Activated naive CD8-positive, alpha-beta T cell treated with anti-CD3 and anti-CD28 coated beads, Interleukin-2, amount 10 ng/mL, durations not matched to agents 7 days and 5 days (primary cell): ENCODE results near the gene SZRD1. TPM values are rescaled to one million over a fixed set of nuclear protein-coding genes. Genes with fewer than 3 reads are reported as not detected.
"Not testable (repeated sequence)": the region's sequence is repeated elsewhere in the genome, so short reads cannot be mapped to it uniquely, and the experiment has no call there.

Experiments used
- ATAC-seq: fragments of 150-1000 bp; cut with Tn5 transposase; one replicate; pipeline ENCODE4 v1.10.0; 2021; ENCODE audit warnings: low read depth, moderate library complexity
- POLR2A ChIA-PET: fragments of 350-600 bp; sonication (Branson Sonifier 250); formaldehyde crosslinking; loops from one replicate; lab custom pipeline; 2021; ENCODE audit warnings: antibody characterized with exemption; lab: Charles Lee
- DNase-seq: peaks from one replicate; pipeline ENCODE4 v3.0.0; 2021
- H3K27ac Mint-ChIP-seq: one replicate; pipeline ENCODE4 v1.8.0; 2022; ENCODE audit warnings: mild to moderate bottlenecking, mixed read lengths
- H3K27me3 Mint-ChIP-seq: one replicate; pipeline ENCODE4 v1.8.0; 2022; ENCODE audit warnings: mild to moderate bottlenecking, moderate library complexity, mixed read lengths
- H3K36me3 Mint-ChIP-seq: one replicate; pipeline ENCODE4 v1.8.0; 2021; ENCODE audit warnings: mild to moderate bottlenecking, mixed read lengths
- H3K4me1 Mint-ChIP-seq: one replicate; pipeline ENCODE4 v1.8.0; 2021; ENCODE audit warnings: mixed read lengths
- H3K4me3 Mint-ChIP-seq: one replicate; pipeline ENCODE4 v1.8.0; 2022; ENCODE audit warnings: mild to moderate bottlenecking, moderate library complexity, mixed read lengths
- H3K9me3 Mint-ChIP-seq: one replicate; pipeline ENCODE4 v1.8.0; 2021; ENCODE audit warnings: mixed read lengths
- total RNA-seq, 2 experiments: library from RNA; stranded (reverse); gene quantifications; one replicate each; pipeline ENCODE4 v1.2.3, GENCODE V29; 2021

SZRD1 gene, protein sequence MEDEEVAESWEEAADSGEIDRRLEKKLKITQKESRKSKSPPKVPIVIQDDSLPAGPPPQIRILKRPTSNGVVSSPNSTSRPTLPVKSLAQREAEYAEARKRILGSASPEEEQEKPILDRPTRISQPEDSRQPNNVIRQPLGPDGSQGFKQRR
- 100 to 1,000 TPM; 126 to 147 TPM for total RNA-seq

DNA sequence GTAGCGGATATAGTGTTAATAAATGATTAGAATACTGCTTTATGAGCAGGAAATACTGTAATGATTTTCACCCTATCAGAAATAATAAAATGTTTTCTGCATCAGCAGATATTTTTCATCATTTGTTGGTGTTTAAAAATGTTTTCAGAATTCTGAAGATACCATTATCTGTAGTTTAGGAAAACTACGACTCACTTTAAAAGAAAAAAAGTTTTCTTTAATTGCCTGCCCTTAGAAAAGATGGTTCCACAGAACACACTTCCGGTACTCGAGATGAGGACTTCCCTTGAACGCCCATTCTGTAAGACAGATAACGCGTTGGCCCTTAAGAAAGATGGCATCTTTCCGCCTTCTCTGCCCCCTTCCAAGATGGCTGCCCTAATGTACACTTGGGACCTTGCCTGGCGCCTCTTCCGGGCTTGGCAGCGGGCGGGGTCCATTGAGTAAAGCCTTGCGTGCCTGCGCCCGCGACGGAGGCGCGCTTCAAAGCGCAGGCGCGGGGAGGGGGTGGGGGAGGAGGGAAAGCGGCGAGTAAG, at the start of gene SZRD1:
Gene SZRD1 (plus strand): TSS at position 521 of the 536 bp plus-strand sequence. CDS start 16 bp downstream, outside the sequence.
- peak within 1 kb of the TSS; percentile 97 for H3K4me3 Mint-ChIP-seq
- H3K27me3 Mint-ChIP-seq = no peaks in the 10 kb centered on the region
- POLR2A ChIA-PET = interaction anchor here (1.2 to 4.1 kb wide), 8 partner anchors 10 to 78 kb away, joined by 3 to 20 read pairs (median 12); partner anchors contain the start of genes FBXO42 and NECAP2
- ATAC-seq (peak; percentile 90), DNase-seq (peak; percentile 91)
- H3K27ac Mint-ChIP-seq = peak within 1 kb of the TSS; percentile 100
- H3K36me3 Mint-ChIP-seq = peaks cover 9% of the 10 kb centered on the region
- peaks cover 30% of the 10 kb centered on the region for H3K4me1 Mint-ChIP-seq
- H3K9me3 Mint-ChIP-seq = no peaks in the 10 kb centered on the region

DNA sequence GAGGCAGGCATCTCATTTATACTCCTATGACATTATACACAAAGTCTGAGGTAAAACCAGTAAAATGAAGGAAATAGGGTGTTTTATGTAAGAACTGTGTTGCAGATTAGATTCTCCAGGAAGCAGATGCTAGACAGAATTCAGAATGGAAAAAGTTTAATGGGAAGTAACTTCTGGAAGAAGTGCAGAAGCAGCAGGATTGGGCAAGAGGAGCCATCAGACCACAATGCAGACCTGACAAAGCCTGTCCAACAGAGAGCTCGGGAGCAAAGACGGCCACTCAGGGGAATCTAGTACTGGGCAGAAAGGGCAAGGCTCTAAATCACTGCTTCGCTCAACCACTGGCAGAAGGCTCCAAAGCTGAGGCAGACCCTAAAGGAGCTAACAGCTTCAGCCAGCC, 48.5 kb upstream of the SZRD1 start:
- no peak overlapping the region for H3K4me3 Mint-ChIP-seq
- H3K4me1 Mint-ChIP-seq = peaks cover 6% of the 10 kb centered on the region
- peaks cover 6% of the 10 kb centered on the region for H3K36me3 Mint-ChIP-seq
- ATAC-seq (no peak), DNase-seq (no peak)
- no peak overlapping the region for H3K27ac Mint-ChIP-seq
- POLR2A ChIA-PET = no interaction called here
- H3K27me3 Mint-ChIP-seq = no peaks in the 10 kb centered on the region
- no peaks in the 10 kb centered on the region for H3K9me3 Mint-ChIP-seq

DNA sequence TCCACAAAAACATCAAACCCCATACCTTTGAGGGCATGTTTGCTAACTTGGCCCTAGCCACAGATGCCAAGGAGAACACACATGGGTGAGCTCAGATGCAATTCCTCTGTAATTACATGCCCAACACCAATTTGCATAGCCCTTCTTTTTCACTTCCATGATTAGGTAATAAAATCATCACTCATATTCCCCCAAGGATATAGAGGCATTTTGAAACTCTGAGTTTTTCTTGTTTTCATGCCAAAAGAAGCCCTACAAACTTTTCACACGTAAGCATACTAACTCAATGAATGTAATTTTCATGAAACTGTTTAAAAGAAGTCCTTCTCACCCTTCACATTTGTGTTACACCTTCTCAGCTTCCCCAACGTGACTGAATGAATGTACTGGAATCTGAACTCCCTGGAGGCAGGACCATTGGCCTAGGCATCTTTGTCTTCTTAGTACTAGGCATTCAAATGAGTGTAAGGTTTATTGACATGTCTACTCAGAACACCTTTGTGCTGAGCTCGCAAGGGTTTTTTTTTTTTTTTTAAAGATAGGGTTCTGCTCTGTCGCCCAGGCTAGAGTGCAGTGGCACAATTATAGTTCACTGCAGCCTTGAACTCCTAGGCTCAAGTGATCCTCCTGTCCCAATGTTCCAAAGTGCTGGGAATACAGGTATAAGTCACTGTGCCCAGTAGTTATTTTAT, 45.7 kb upstream of the SZRD1 start:
- peak overlapping the region; percentile 49 for H3K27ac Mint-ChIP-seq

DNA sequence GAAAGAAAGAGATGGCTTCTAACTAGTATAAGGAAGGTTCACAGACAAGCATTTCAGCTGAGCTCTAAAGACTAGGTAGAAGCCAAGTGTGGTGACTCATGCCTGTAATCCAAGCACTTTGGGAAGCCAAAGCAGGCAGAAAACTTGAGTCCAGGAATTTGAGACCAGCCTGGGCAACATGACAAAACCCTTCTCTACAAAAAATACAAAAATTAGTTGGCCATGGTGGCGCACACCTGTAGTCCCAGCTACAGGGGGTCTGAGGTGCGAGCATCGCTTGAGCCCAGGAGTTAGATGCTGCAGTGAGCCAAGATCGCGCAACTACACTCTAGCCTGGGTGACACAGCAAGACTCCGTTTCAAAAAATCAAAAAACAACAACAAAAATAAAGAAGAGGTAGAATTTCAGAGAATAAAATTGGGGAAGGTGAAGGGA, 42.6 kb upstream of the SZRD1 start:
- POLR2A ChIA-PET = no interaction called here
- H3K36me3 Mint-ChIP-seq = peaks cover 15% of the 10 kb centered on the region
- no peak overlapping the region for H3K4me3 Mint-ChIP-seq
- DNase-seq = no peak
- H3K9me3 Mint-ChIP-seq = no peaks in the 10 kb centered on the region
- peaks cover 4% of the 10 kb centered on the region for H3K4me1 Mint-ChIP-seq
- no peak for ATAC-seq
- H3K27ac Mint-ChIP-seq = no peak overlapping the region
- H3K27me3 Mint-ChIP-seq = no peaks in the 10 kb centered on the region

More for the DNA sequence above, 45.7 kb upstream of the SZRD1 start:
- peaks cover 5% of the 10 kb centered on the region for H3K36me3 Mint-ChIP-seq
- H3K9me3 Mint-ChIP-seq = no peaks in the 10 kb centered on the region
- peaks cover 7% of the 10 kb centered on the region for H3K4me1 Mint-ChIP-seq
- POLR2A ChIA-PET = no interaction called here
- DNase-seq (no peak), ATAC-seq (no peak)
- H3K4me3 Mint-ChIP-seq = no peak overlapping the region
- H3K27me3 Mint-ChIP-seq = no peaks in the 10 kb centered on the region

DNA sequence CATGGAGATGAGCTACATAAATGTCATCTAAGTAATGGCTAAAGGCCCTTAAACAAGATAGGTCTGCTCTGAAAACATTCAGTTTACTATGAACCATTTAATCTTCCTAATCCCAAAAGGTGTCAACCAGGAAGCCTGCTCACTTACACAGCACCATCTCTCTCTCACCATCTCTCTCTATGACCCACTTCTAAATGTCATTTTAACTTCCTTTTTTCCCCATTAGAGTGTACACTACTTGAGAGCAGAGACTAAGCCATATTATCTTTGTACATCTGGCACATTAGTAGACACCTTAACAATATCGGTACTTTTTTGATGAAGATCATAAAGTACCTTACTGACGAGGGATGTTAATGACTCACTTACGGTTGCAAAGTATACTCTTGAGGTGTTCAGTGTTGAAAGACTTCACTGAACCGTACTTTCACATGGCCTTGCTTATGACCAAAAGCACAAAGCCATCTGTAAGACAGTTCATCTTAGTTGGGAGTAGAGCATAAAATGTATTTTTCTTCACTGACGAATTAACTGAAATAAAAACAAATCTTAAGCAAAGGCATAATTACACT, 40.1 kb upstream of the SZRD1 start:
- Mint-ChIP-seq H3K27me3 (no peaks in the 10 kb centered on the region), H3K36me3 (peaks cover 17% of the 10 kb centered on the region), H3K27ac (no peak overlapping the region), H3K4me1 (peaks cover 1% of the 10 kb centered on the region), H3K4me3 (no peak overlapping the region), H3K9me3 (no peaks in the 10 kb centered on the region)
- ATAC-seq (no peak), DNase-seq (no peak)
- POLR2A ChIA-PET = no interaction called here

DNA sequence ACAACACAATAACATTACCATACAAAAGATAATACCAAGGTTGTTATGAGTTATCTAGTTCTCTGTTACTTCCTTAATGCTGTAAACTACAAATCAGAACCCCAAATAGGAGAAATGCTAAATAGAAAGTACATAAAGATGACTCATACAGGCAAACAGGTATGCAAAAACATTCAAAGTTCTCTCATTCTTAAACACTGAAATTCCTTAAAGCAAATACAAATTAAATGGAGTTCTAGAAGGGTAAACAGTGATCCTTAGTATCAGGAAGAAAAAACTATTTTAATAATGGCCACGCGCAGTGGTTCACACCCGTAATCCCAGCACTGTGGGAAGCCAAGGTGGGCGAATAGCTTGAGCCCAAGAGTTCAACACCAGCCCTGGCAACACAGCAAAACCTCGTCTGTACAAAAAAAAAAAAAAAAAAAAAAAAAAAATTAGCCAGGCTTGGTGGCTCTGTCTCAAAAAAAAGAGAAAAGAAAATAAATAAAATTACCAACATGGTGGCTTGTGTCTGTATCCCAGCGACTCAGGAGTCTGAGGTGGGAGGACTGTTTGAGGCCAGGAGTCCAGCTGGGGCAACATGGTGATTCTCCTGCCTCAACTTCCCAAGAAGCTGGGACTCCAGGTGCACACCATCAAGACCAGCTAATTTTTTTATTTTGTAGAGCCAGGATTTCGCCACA, 32.2 kb upstream of the SZRD1 start:
- peaks cover 14% of the 10 kb centered on the region for H3K4me1 Mint-ChIP-seq
- H3K9me3 Mint-ChIP-seq = no peaks in the 10 kb centered on the region
- H3K4me3 Mint-ChIP-seq = no peak overlapping the region
- H3K36me3 Mint-ChIP-seq = peaks cover 7% of the 10 kb centered on the region
- POLR2A ChIA-PET = no interaction called here
- no peak for DNase-seq
- H3K27me3 Mint-ChIP-seq = no peaks in the 10 kb centered on the region
- H3K27ac Mint-ChIP-seq = no peak overlapping the region
- ATAC-seq = no peak

DNA sequence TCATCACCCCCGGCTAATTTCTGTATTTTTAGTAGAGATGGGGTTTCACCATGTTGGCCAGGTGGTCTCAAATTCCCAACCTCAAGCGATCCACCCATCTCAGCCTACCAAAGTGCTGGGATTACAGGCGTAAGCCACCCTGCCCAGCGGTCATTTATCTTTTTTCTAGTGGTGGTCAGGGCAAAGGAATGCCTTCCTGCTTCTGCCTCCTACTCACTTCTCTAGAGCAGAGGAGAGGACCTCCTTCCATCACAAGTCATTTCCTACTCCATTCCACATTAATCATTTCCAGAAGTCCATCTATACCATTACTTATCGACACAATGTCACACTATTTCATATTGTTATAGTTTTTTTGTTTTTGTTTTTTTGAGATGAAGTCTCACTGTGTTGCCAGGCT, 28.1 kb upstream of the SZRD1 start:
- POLR2A ChIA-PET = no interaction called here
- Mint-ChIP-seq H3K27me3 (no peaks in the 10 kb centered on the region), H3K9me3 (no peaks in the 10 kb centered on the region), H3K36me3 (peaks cover 10% of the 10 kb centered on the region), H3K4me1 (peaks cover 12% of the 10 kb centered on the region), H3K4me3 (no peak overlapping the region), H3K27ac (no peak overlapping the region)
- ATAC-seq (no peak), DNase-seq (no peak)

DNA sequence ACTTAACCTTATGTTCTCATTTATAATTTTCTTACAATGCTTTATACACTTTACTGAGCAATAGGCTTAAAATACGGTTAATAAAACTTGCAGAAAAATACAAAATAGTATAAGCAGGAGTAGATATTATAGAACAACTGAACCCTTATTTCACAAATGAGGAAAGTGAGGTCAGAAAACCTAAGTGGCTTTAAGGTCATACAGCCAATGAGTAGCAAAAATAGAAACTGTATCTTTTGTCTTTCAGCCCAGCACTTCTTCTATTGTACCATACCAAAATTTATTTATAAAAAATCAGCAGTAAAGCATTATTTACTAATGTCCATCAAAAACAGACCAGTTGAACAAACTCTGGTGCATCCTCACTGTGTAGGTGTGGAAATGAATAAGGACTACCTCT, 26.4 kb upstream of the SZRD1 start:
- Mint-ChIP-seq H3K36me3 (peaks cover 8% of the 10 kb centered on the region), H3K27me3 (no peaks in the 10 kb centered on the region), H3K4me3 (no peak overlapping the region), H3K27ac (no peak overlapping the region), H3K9me3 (no peaks in the 10 kb centered on the region), H3K4me1 (peaks cover 7% of the 10 kb centered on the region)
- POLR2A ChIA-PET = no interaction called here
- DNase-seq (no peak), ATAC-seq (no peak)

DNA sequence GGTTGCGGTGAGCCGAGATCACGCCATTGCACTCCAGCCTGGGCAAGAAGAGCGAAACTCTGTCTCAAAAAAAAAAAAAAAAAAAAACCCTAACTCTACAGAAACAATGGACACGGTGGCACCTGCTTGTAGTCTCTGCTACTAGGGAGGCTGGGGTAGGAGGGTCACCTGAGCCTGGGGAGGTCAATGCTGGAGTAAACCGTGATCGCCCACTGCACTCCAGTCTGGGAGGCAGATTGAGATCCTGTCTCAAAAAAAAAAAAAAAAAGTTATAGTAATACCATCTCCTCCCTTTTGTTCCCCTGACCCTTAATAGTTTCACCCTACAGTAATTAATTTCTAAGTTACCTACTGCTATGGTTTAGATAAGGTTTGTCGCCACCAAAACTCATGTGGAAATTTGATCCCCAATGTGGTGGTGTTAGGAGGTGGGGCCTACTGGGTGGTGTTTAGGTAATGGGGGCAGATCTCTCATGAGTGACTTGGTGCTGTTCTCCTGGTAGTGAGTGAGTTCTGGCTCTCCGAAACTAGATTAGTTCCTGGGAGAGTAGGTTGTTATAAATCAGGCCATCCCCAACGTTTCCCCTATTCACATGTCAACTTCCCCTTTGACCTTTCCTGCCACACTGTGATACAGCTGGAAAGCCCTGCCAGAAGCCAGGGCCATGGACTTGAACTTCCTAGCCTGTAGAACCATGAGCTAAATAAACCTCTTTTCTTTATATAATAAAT, 24.5 kb upstream of the SZRD1 start:
- no peak overlapping the region for H3K27ac Mint-ChIP-seq
- DNase-seq = no peak
- POLR2A ChIA-PET = no interaction called here
- peaks cover 1% of the 10 kb centered on the region for H3K9me3 Mint-ChIP-seq
- peaks cover 12% of the 10 kb centered on the region for H3K36me3 Mint-ChIP-seq
- H3K4me1 Mint-ChIP-seq = peaks cover 8% of the 10 kb centered on the region
- ATAC-seq = no peak
- H3K27me3 Mint-ChIP-seq = no peaks in the 10 kb centered on the region
- no peak overlapping the region for H3K4me3 Mint-ChIP-seq

DNA sequence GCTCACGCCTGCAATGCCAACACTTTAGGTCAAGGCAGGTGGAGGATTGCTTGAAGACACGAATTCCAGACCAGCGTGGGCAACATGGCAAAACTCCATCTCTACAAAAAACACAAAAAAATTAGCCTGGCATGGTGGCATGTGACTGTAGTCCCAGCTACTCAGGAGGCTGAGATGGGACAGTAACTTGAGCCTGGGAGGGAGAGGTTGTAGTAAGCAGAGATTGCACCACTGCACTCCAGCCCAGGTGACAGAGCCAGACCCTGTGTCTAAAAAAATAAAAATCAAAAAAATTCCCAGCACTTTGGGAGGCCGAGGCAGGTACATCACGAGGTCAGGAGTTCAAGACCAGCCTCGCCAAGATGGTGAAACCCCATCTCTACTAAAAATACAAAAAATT, 23.8 kb upstream of the SZRD1 start:
- POLR2A ChIA-PET, H3K27ac Mint-ChIP-seq, ATAC-seq: not testable (repeated sequence)

DNA sequence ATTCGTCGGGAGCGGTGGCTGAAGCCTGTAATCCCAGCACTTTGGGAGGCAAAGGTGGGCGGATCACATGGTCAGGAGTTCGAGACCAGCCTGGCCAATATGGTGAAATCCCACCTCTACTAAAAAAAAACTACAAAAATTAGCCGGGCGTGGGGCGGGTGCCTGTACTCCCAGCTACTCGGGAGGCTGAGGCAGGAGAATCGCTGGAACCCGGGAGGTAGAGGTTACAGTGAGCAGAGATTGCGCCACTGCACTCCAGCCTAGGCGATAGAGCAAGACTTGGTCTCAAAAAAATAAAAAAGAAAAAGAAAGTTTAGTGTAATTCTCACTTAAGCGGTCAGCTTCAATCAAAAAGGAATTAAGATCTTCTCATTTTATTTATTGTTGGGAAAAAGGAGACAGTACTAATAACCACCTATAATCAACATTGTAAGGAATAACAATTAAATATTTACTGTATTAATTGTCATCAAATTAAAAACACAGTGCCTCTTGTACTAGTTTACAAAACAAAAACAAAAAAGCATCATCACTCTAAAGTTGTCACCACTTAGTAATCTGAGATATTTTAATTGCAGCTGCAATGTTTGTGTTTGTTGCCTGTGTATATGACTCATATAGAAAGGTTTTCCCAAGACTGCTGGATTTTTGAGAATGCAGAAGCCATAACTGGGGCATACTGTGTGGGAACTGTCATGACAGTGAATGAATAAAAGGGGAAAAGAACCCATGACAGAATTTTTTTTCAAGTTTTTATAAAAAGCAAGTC, 18.4 kb upstream of the SZRD1 start:
- Mint-ChIP-seq H3K27ac (no peak overlapping the region), H3K4me1 (peaks cover 29% of the 10 kb centered on the region), H3K27me3 (no peaks in the 10 kb centered on the region), H3K4me3 (no peak overlapping the region), H3K9me3 (peaks cover 1% of the 10 kb centered on the region), H3K36me3 (peaks cover 9% of the 10 kb centered on the region)
- POLR2A ChIA-PET = no interaction called here
- ATAC-seq (no peak), DNase-seq (no peak)

More for the DNA sequence above, 23.8 kb upstream of the SZRD1 start:
- H3K9me3 Mint-ChIP-seq, H3K4me3 Mint-ChIP-seq, DNase-seq, H3K27me3 Mint-ChIP-seq: not testable (repeated sequence)
- Mint-ChIP-seq H3K36me3 (peaks cover 12% of the 10 kb centered on the region), H3K4me1 (peaks cover 10% of the 10 kb centered on the region)

DNA sequence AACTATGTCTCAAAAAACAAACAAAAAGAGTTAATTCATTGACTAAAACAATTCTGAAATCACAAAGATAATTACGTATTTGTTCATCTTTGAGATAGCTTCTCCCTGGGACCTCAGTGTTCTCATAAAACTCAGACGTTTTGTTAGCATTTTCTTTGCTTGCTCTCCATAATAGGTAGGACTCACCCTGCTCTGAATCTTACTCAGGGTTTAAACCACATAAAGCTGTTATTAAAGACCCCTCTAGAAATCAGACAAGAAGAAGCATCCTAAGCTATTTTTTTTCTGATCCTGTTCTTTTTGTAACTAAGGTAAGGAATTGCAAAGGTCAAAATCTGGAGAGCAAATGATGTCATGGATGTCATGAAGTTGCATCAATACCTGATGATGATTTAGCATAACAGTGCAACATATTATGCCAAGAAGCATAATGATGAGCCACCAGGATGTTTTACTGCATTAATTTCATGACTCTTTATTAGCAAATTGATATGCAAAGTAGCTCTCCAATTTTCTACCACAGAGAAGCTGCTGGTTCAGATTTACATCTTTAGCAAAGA, 17.1 kb upstream of the SZRD1 start:
- no peaks in the 10 kb centered on the region for H3K27me3 Mint-ChIP-seq
- H3K36me3 Mint-ChIP-seq = peaks cover 9% of the 10 kb centered on the region
- POLR2A ChIA-PET = interaction anchor here (0.8 to 1.0 kb wide), 2 partner anchors 44 to 91 kb away, joined by 3 to 4 read pairs; no protein-coding TSS in a partner anchor
- DNase-seq (no peak), ATAC-seq (no peak)
- peak overlapping the region; percentile 25 for H3K27ac Mint-ChIP-seq
- H3K4me3 Mint-ChIP-seq = peak overlapping the region; percentile 13
- peaks cover 1% of the 10 kb centered on the region for H3K9me3 Mint-ChIP-seq
- peaks cover 29% of the 10 kb centered on the region for H3K4me1 Mint-ChIP-seq
